ENCODE measurements around the gene FOXJ3. TPM values are rescaled to one million over a fixed set of nuclear protein-coding genes. Genes with fewer than 3 reads are reported as not detected.

FOXJ3 gene
- total RNA-seq, 4 donors from 2014 or later, result 50.2 to 63.1 (median 56.6) TPM

DNA sequence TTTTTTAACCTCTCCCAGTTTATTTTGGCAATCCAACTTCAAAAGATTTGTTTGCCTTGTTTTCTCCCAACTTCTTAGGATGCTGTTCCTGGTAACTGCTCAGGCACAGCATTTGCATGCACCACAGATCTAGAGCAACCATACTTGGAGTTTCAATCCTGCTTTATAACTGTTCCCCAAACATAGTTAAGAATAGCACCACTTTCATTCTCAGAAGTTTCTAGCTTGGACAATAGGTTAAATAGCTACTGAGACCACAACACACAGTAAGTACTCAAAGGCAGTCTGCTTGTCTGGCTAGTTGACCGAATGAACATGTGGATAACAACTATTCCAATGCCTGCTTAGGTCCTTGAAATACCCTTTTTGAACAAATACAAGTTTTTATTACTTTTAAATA lies 76.8 kb downstream of the FOXJ3 start:
- TF ChIP-seq, protein P1, sequence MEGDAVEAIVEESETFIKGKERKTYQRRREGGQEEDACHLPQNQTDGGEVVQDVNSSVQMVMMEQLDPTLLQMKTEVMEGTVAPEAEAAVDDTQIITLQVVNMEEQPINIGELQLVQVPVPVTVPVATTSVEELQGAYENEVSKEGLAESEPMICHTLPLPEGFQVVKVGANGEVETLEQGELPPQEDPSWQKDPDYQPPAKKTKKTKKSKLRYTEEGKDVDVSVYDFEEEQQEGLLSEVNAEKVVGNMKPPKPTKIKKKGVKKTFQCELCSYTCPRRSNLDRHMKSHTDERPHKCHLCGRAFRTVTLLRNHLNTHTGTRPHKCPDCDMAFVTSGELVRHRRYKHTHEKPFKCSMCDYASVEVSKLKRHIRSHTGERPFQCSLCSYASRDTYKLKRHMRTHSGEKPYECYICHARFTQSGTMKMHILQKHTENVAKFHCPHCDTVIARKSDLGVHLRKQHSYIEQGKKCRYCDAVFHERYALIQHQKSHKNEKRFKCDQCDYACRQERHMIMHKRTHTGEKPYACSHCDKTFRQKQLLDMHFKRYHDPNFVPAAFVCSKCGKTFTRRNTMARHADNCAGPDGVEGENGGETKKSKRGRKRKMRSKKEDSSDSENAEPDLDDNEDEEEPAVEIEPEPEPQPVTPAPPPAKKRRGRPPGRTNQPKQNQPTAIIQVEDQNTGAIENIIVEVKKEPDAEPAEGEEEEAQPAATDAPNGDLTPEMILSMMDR (IDR thresholded peaks at IDR 0.05; ENCODE audit: low read depth), result no peak

DNA sequence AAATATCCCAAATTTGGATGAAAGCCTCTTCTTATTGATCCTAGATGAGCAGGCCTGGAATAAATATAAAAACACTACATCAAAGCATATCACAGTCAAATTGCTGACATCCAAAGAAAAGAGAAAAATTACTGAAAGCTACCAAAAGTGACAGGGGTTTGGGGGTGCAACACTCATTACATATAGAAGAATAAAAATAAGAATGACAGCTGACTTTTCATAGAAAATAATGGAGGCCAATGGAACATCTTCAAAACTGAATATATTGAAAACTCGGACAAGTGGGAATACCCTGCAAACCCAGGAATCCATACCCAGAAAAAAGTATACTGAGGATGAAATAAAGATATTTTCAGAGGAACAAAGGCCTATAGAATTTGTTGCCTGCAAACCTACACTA lies 84.0 kb downstream of the FOXJ3 start:
- TF ChIP-seq, protein P1 (IDR thresholded peaks at IDR 0.05; ENCODE audit: low read depth), result no peak

DNA sequence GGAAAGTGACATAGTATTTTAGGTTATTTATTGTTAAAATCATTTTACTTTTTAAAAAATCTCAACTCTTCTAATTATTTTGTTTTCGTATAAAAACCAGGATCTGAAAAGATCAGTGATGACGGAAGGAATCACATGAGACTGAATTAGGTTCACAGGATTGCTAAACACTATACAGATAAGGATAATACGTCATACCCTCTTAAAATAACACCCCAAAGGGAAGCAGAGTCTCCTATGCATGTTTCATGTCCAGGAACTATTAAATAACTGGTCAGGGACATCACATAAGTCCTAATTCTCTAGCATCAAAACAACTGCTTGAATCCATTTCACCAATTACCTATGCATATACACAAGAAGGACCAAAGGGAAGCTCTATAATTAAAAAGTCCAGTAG lies 84.9 kb downstream of the FOXJ3 start:
- TF ChIP-seq, protein P1 (IDR thresholded peaks at IDR 0.05; ENCODE audit: low read depth), result no peak

DNA sequence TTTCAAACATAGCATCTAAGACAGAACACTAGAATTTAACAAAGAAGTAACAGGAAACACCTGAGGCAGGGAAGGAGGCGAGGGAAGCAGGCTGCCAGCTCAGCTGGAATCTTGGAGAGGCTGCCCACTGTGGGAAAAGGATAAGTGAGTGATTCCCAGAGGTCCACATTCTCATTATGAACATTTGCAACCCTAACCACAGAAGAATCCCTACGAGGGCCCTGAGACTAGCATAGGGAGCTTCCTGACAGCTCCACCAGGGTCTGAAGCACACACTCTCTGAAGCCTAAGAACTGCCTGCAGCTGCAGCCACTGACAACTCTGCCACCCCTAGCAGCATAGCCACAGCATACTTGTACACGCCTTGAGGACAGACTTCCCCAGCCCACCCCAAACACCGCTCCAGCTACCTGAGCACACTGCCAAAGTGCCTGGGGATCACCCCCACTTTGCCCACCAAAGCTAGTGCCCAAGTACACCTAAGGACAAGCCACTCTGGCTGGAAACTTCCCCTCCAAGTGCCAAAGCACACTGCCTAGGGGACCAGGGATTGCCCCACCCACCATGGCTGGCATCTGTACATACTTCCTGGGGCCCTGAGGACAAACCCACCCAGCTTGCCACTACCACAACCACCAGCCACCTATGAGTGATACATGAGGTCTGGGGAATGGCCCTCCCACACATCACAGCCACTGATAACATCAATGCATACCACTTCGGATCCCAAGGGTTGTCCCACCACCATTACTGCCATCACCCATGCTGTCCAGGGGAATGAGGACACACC lies 93.9 kb downstream of the FOXJ3 start:
- TF ChIP-seq, protein P1 (IDR thresholded peaks at IDR 0.05; ENCODE audit: low read depth), result no peak

DNA sequence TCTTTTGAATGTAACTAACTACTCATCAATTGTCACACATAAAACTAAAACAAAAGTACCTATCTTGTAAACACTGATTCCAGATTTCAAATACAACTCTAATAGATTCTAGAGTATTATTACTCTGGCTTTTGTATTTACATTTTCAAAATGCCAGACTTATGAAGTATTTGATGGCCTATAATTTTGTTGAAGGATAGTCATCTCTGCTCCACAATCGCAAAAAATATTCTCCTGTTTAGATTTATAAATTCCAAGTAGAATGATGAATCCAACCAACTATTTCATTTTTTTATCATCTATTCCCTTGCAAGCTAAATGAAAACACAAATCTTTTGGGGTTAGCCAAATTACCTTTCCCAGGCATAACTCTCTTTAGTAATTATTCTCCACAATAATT lies 95.5 kb downstream of the FOXJ3 start:
- TF ChIP-seq, protein P1 (IDR thresholded peaks at IDR 0.05; ENCODE audit: low read depth), result no peak

DNA sequence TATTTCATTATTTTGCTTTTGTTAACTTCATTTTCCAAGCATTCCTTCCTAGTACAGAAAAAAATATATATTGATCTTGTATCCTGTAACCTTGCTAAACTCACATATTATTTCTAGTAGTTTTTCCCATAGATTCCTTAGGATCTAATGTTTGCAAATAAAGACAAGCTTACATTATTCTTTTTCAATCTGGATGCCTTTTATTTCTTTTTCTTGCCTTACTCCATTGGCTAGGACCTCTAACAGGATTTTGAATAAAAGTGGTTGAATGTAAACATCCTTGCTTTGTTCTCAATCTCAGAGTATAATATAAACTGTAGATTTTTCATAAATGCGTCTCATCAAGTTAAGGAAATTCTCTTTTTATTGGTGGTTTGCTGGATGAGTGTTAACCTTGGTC lies 96.0 kb downstream of the FOXJ3 start:
- TF ChIP-seq, protein P1 (IDR thresholded peaks at IDR 0.05; ENCODE audit: low read depth), result no peak

DNA sequence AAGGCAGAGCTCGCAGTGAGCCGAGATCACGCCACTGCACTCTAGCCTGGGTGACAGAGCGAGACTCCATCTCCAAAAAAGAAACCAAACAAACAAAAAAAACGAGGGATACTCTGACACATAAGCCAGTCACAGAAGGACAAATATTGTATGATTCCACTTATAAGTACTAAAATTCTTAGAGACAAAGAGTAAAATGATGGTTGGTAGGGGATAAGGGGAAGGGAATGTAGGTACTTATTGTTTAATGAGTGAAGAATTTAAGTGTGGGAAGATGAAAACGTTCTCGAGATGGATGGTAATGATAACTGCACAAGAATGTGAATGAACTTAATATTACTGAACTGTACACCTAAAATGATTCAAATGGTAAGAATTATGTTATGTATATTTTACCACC lies 103.8 kb downstream of the FOXJ3 start:
- TF ChIP-seq, protein P1 (IDR thresholded peaks at IDR 0.05; ENCODE audit: low read depth), result no peak
